GM23338 (cell line): Measurements from ENCODE around the gene INPP4A. TPM values are rescaled to one million over a fixed set of nuclear protein-coding genes. Genes with fewer than 3 reads are reported as not detected.

Source experiments
- ATAC-seq: fragments of 200-7000 bp; cut with Tn5 transposase; 3 replicates; pipeline ENCODE4 v1.9.1; 2020
- DNase-seq: peaks from one replicate; pipeline ENCODE4 v3.0.0-alpha.2; 2015; ENCODE audit warnings: low spot score
- H2AFZ ChIP-seq: fragments of 200-600 bp; sonication (generic); 2 replicates; pipeline ENCODE4 v1.8.0; 2016; ENCODE audit warnings: antibody characterized with exemption, mild to moderate bottlenecking, moderate library complexity
- H3F3A ChIP-seq: fragments of 200-600 bp; sonication (generic); replicated peaks from 2 replicates; pipeline ENCODE4 v1.8.0; 2017; ENCODE audit warnings: antibody characterized with exemption, mixed run types, low read depth
- H3K27ac ChIP-seq: fragments of 200-600 bp; sonication (generic); 2 replicates; pipeline ENCODE4 v1.6.1; 2016; ENCODE audit warnings: low read depth
- H3K27me3 ChIP-seq: fragments of 200-600 bp; sonication (generic); 2 replicates; pipeline ENCODE4 v1.8.0; 2016; ENCODE audit warnings: mild to moderate bottlenecking, mixed run types, moderate library complexity; ENCODE audit not compliant: insufficient read depth
- H3K36me3 ChIP-seq: fragments of 200-600 bp; sonication (generic); 2 replicates; pipeline ENCODE4 v1.8.0; 2016; ENCODE audit warnings: mild to moderate bottlenecking; ENCODE audit not compliant: insufficient read depth
- H3K4me1 ChIP-seq: fragments of 200-600 bp; sonication (generic); 2 replicates; pipeline ENCODE4 v1.8.0; 2016; ENCODE audit warnings: mild to moderate bottlenecking, moderate library complexity; ENCODE audit not compliant: insufficient read depth
- H3K4me2 ChIP-seq: fragments of 200-600 bp; sonication (generic); 2 replicates; pipeline ENCODE4 v1.7.1; 2017; ENCODE audit warnings: mixed run types
- H3K4me3 ChIP-seq: fragments of 200-600 bp; sonication (generic); 2 replicates; pipeline ENCODE4 v1.6.1; 2016; ENCODE audit warnings: mixed run types
- H3K79me2 ChIP-seq: fragments of 200-600 bp; sonication (generic); replicated peaks from 2 replicates; pipeline ENCODE4 v1.8.0; 2017; ENCODE audit warnings: mild to moderate bottlenecking; ENCODE audit not compliant: insufficient read depth
- H3K9me2 ChIP-seq: fragments of 200-600 bp; sonication (generic); 2 replicates; pipeline ENCODE4 v1.8.0; 2017; ENCODE audit not compliant: insufficient read depth
- H4K20me1 ChIP-seq: fragments of 200-600 bp; sonication (generic); replicated peaks from 2 replicates; pipeline ENCODE4 v1.8.0; 2017; ENCODE audit warnings: mild to moderate bottlenecking; ENCODE audit not compliant: insufficient read depth
- H3K27ac Mint-ChIP-seq: 2 replicates; pipeline ENCODE4 v1.8.0; 2020; ENCODE audit warnings: inconsistent platforms, mild to moderate bottlenecking, moderate library complexity, mixed read lengths
- H3K27me3 Mint-ChIP-seq: 3 replicates; pipeline ENCODE4 v1.8.0; 2022; ENCODE audit warnings: low read depth, mild to moderate bottlenecking, moderate library complexity, mixed read lengths, inconsistent platforms; ENCODE audit not compliant: insufficient read depth, poor library complexity
- H3K36me3 Mint-ChIP-seq: 3 replicates; pipeline ENCODE4 v1.8.0; 2021; ENCODE audit warnings: low read depth, mild to moderate bottlenecking, inconsistent platforms, moderate library complexity, mixed read lengths
- H3K4me1 Mint-ChIP-seq: 3 replicates; pipeline ENCODE4 v1.8.0; 2020; ENCODE audit warnings: mild to moderate bottlenecking, inconsistent platforms, mixed read lengths
- H3K4me3 Mint-ChIP-seq: 3 replicates; pipeline ENCODE4 v1.8.0; 2021; ENCODE audit warnings: moderate library complexity, mild to moderate bottlenecking, inconsistent platforms, mixed read lengths
- H3K9me3 Mint-ChIP-seq: 3 replicates; pipeline ENCODE4 v1.8.0; 2020; ENCODE audit warnings: moderate library complexity, mild to moderate bottlenecking, inconsistent platforms, mixed read lengths
- CREB1 ChIP-seq: fragments of 250-450 bp; sonication (Bioruptor Pico); IDR thresholded peaks from 2 replicates; pipeline ENCODE4 v1.5.0; 2020; ENCODE audit warnings: low read depth, mild to moderate bottlenecking, moderate library complexity
- EZH2 ChIP-seq: fragments of 200-600 bp; sonication (generic); IDR thresholded peaks from one replicate; pipeline ENCODE4 v1.8.0; 2017; ENCODE audit warnings: antibody characterized with exemption, mild to moderate bottlenecking, low read depth; ENCODE audit not compliant: unreplicated experiment
- EZH2phosphoT487 ChIP-seq: fragments of 200-600 bp; sonication (generic); IDR thresholded peaks from one replicate; pipeline ENCODE4 v1.8.1; 2018; ENCODE audit warnings: antibody characterized with exemption; ENCODE audit not compliant: unreplicated experiment
- JUNB ChIP-seq: IDR thresholded peaks from one replicate; pipeline ENCODE4 v1.6.1; 2016; ENCODE audit warnings: antibody characterized with exemption; ENCODE audit not compliant: unreplicated experiment
- NANOG ChIP-seq: IDR thresholded peaks from 2 replicates; pipeline ENCODE4 v1.6.1; 2016; ENCODE audit warnings: antibody characterized with exemption, borderline replicate concordance
- POLR2AphosphoS5 ChIP-seq: IDR thresholded peaks from 2 replicates; pipeline ENCODE4 v1.6.1; 2016; ENCODE audit warnings: antibody characterized with exemption, low read depth
- STAT1 ChIP-seq: IDR thresholded peaks from one replicate; pipeline ENCODE4 v1.6.1; 2016; ENCODE audit warnings: antibody characterized with exemption; ENCODE audit not compliant: unreplicated experiment
- ZNF114 ChIP-seq: fragments of 250-450 bp; sonication (Bioruptor Pico); IDR thresholded peaks from 2 replicates; pipeline ENCODE4 v1.5.0; 2020; ENCODE audit warnings: mild to moderate bottlenecking, moderate library complexity
- ZNF331 ChIP-seq: fragments of 250-450 bp; sonication (Bioruptor Pico); IDR thresholded peaks from 2 replicates; pipeline ENCODE4 v1.5.0; 2020; ENCODE audit warnings: low read depth, mild to moderate bottlenecking, moderate library complexity
- polyA plus RNA-seq: library from polyadenylated mRNA; unstranded; fragments of >200 nt; fragmentation: Nextera tagmentation; extraction: Ambion mirVana; gene quantifications from 2 replicates; pipeline ENCODE4 v1.2.1, GENCODE V29; 2016
- total RNA-seq: library from RNA; depleted of rRNA; stranded (reverse); fragments of >200 nt; shearing (Covaris generic); gene quantifications from 2 replicates; pipeline ENCODE4 v1.2.3, GENCODE V29; 2014
- TF ChIP-seq, protein P1 (sequence below): IDR thresholded peaks from one replicate; pipeline ENCODE4 v1.6.1; 2018; ENCODE audit warnings: antibody characterized with exemption; ENCODE audit not compliant: unreplicated experiment
- TF ChIP-seq, protein P2 (sequence below): fragments of 250-450 bp; sonication (Bioruptor Pico); IDR thresholded peaks from 2 replicates; pipeline ENCODE4 v1.5.0; 2020; ENCODE audit warnings: mild to moderate bottlenecking, moderate library complexity
- TF ChIP-seq, protein P3 (sequence below), 2 experiments: fragments of 200-600 bp in 1 of 2; sonication (generic) in 1 of 2; conservative IDR thresholded peaks; 2 replicates each; pipeline versions ENCODE4 v1.5.1 to v1.6.1; 2016 to 2017; ENCODE audit warnings: antibody characterized with exemption in 2 of 2, low read depth in 2 of 2, mild to moderate bottlenecking in 2 of 2, moderate library complexity in 1 of 2
- TF ChIP-seq, protein P4 (sequence below): IDR thresholded peaks from 2 replicates; pipeline ENCODE4 v1.6.1; 2016; ENCODE audit warnings: antibody characterized with exemption

The INPP4A gene
- total and polyA plus RNA-seq, 2 experiments from 2014 or later: 8.5 to 36.9 TPM

DNA sequence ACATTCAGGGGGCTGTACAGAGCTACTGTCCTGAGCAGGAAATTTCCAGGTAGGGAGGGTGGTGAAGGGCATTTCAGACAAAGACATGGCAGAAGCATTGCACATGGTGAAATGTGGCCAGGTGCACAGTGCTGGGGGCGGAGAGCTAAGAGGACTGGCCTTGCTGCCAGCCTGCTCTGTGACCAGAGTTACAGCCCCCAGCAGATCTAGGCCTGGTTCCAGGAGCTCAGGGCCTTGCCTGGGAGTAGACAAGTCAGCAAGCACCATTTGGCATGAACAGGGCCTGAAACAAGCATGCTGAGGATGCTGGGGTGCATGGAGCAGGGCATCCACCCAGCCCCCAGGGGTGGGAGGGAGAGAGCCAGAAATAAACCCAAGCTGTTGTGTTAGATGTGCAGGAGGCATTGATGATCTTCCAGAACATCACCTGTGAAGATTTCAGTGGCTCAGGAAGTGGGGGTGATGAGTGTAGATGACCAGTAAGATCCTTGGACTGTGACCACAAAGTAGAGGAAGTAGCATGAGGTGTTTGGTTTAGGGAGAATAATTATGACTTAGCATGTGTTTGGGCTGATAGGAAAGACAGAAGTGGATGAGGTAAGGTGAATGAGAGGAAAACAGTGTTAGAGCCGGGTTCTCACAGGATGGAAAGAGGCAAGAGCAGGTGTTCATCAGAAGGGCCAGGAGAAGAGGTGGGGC is 102.6 kb downstream of the INPP4A start:
- no peak overlapping the region for H3K4me2 ChIP-seq
- no peak for ATAC-seq
- H3K27me3 ChIP-seq: no peaks in the 10 kb centered on the region
- no peaks in the 10 kb centered on the region for H3K79me2 ChIP-seq
- Mint-ChIP-seq H3K27ac (no peak overlapping the region; the same call in 1 of the 2 replicates), H3K4me3 (no peak overlapping the region), H3K9me3 (no peaks in the 10 kb centered on the region), H3K36me3 (peaks cover 35% of the 10 kb centered on the region; the same call in 2 of the 3 replicates), H3K27me3 (peaks cover 12% of the 10 kb centered on the region), H3K4me1 (no peaks in the 10 kb centered on the region; the same call in 2 of the 3 replicates)
- no peak overlapping the region for H3K27ac ChIP-seq
- no peaks in the 10 kb centered on the region; the same call in 1 of the 2 replicates for H3K36me3 ChIP-seq
- H2AFZ ChIP-seq: no peak overlapping the region
- no peaks in the 10 kb centered on the region for H3K4me1 ChIP-seq
- H3K9me2 ChIP-seq: no peaks in the 10 kb centered on the region
- no peaks in the 10 kb centered on the region; the same call in 1 of the 2 replicates for H4K20me1 ChIP-seq
- no peak for DNase-seq
- no peak overlapping the region for H3K4me3 ChIP-seq
- TF ChIP-seq ZNF331 (CRISPR knock-in tag) (no peak), ZNF114 (no peak), JUNB (no peak), POLR2AphosphoS5 (no peak), EZH2phosphoT487 (no peak), CREB1 (CRISPR knock-in tag) (no peak), STAT1 (no peak), EZH2 (no peak), NANOG (no peak)
- TF ChIP-seq, protein P1, sequence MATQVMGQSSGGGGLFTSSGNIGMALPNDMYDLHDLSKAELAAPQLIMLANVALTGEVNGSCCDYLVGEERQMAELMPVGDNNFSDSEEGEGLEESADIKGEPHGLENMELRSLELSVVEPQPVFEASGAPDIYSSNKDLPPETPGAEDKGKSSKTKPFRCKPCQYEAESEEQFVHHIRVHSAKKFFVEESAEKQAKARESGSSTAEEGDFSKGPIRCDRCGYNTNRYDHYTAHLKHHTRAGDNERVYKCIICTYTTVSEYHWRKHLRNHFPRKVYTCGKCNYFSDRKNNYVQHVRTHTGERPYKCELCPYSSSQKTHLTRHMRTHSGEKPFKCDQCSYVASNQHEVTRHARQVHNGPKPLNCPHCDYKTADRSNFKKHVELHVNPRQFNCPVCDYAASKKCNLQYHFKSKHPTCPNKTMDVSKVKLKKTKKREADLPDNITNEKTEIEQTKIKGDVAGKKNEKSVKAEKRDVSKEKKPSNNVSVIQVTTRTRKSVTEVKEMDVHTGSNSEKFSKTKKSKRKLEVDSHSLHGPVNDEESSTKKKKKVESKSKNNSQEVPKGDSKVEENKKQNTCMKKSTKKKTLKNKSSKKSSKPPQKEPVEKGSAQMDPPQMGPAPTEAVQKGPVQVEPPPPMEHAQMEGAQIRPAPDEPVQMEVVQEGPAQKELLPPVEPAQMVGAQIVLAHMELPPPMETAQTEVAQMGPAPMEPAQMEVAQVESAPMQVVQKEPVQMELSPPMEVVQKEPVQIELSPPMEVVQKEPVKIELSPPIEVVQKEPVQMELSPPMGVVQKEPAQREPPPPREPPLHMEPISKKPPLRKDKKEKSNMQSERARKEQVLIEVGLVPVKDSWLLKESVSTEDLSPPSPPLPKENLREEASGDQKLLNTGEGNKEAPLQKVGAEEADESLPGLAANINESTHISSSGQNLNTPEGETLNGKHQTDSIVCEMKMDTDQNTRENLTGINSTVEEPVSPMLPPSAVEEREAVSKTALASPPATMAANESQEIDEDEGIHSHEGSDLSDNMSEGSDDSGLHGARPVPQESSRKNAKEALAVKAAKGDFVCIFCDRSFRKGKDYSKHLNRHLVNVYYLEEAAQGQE: no peak
- TF ChIP-seq, protein P2, sequence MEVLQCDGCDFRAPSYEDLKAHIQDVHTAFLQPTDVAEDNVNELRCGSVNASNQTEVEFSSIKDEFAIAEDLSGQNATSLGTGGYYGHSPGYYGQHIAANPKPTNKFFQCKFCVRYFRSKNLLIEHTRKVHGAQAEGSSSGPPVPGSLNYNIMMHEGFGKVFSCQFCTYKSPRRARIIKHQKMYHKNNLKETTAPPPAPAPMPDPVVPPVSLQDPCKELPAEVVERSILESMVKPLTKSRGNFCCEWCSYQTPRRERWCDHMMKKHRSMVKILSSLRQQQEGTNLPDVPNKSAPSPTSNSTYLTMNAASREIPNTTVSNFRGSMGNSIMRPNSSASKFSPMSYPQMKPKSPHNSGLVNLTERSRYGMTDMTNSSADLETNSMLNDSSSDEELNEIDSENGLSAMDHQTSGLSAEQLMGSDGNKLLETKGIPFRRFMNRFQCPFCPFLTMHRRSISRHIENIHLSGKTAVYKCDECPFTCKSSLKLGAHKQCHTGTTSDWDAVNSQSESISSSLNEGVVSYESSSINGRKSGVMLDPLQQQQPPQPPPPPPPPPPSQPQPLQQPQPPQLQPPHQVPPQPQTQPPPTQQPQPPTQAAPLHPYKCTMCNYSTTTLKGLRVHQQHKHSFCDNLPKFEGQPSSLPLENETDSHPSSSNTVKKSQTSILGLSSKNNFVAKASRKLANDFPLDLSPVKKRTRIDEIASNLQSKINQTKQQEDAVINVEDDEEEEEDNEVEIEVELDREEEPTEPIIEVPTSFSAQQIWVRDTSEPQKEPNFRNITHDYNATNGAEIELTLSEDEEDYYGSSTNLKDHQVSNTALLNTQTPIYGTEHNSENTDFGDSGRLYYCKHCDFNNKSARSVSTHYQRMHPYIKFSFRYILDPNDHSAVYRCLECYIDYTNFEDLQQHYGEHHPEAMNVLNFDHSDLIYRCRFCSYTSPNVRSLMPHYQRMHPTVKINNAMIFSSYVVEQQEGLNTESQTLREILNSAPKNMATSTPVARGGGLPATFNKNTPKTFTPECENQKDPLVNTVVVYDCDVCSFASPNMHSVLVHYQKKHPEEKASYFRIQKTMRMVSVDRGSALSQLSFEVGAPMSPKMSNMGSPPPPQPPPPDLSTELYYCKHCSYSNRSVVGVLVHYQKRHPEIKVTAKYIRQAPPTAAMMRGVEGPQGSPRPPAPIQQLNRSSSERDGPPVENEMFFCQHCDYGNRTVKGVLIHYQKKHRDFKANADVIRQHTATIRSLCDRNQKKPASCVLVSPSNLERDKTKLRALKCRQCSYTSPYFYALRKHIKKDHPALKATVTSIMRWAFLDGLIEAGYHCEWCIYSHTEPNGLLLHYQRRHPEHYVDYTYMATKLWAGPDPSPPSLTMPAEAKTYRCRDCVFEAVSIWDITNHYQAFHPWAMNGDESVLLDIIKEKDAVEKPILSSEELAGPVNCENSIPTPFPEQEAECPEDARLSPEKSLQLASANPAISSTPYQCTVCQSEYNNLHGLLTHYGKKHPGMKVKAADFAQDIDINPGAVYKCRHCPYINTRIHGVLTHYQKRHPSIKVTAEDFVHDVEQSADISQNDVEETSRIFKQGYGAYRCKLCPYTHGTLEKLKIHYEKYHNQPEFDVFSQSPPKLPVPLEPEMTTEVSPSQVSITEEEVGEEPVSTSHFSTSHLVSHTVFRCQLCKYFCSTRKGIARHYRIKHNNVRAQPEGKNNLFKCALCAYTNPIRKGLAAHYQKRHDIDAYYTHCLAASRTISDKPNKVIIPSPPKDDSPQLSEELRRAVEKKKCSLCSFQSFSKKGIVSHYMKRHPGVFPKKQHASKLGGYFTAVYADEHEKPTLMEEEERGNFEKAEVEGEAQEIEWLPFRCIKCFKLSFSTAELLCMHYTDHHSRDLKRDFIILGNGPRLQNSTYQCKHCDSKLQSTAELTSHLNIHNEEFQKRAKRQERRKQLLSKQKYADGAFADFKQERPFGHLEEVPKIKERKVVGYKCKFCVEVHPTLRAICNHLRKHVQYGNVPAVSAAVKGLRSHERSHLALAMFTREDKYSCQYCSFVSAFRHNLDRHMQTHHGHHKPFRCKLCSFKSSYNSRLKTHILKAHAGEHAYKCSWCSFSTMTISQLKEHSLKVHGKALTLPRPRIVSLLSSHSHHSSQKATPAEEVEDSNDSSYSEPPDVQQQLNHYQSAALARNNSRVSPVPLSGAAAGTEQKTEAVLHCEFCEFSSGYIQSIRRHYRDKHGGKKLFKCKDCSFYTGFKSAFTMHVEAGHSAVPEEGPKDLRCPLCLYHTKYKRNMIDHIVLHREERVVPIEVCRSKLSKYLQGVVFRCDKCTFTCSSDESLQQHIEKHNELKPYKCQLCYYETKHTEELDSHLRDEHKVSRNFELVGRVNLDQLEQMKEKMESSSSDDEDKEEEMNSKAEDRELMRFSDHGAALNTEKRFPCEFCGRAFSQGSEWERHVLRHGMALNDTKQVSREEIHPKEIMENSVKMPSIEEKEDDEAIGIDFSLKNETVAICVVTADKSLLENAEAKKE (CRISPR knock-in tag): no peak
- TF ChIP-seq, protein P3, sequence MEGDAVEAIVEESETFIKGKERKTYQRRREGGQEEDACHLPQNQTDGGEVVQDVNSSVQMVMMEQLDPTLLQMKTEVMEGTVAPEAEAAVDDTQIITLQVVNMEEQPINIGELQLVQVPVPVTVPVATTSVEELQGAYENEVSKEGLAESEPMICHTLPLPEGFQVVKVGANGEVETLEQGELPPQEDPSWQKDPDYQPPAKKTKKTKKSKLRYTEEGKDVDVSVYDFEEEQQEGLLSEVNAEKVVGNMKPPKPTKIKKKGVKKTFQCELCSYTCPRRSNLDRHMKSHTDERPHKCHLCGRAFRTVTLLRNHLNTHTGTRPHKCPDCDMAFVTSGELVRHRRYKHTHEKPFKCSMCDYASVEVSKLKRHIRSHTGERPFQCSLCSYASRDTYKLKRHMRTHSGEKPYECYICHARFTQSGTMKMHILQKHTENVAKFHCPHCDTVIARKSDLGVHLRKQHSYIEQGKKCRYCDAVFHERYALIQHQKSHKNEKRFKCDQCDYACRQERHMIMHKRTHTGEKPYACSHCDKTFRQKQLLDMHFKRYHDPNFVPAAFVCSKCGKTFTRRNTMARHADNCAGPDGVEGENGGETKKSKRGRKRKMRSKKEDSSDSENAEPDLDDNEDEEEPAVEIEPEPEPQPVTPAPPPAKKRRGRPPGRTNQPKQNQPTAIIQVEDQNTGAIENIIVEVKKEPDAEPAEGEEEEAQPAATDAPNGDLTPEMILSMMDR (conservative IDR thresholded peaks at IDR 0.05; ENCODE audit: low read depth in 2 of 2): no peak
- TF ChIP-seq, protein P4, sequence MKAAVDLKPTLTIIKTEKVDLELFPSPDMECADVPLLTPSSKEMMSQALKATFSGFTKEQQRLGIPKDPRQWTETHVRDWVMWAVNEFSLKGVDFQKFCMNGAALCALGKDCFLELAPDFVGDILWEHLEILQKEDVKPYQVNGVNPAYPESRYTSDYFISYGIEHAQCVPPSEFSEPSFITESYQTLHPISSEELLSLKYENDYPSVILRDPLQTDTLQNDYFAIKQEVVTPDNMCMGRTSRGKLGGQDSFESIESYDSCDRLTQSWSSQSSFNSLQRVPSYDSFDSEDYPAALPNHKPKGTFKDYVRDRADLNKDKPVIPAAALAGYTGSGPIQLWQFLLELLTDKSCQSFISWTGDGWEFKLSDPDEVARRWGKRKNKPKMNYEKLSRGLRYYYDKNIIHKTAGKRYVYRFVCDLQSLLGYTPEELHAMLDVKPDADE: no peak
- no peaks in the 10 kb centered on the region for H3F3A ChIP-seq
